Left lung (tissue), 10 donors: ENCODE data around the gene NARS2. TPM values are rescaled to one million over a fixed set of nuclear protein-coding genes. Genes with fewer than 3 reads are reported as not detected.

Experiments
- ATAC-seq: fragments of 200-7000 bp; cut with Tn5 transposase; one replicate; pipeline ENCODE4 v1.9.1; 2020; ENCODE audit warnings: moderate library complexity
- DNase-seq, 4 donors: peaks; one replicate each; pipeline ENCODE4 v3.0.0-alpha.2; 2013 to 2020
- H3K27ac ChIP-seq, 2 donors: fragments of 200-600 bp; sonication (generic) in 1 of 2; one replicate each; pipeline versions ENCODE4 v1.5.0 to v1.8.0; 2020 to 2021
- H3K27me3 ChIP-seq, 2 donors: fragments of 200-600 bp; sonication (generic) in 1 of 2; one replicate each; pipeline versions ENCODE4 v1.5.0 to v1.8.0; 2020 to 2021
- H3K36me3 ChIP-seq, 2 donors: fragments of 200-600 bp; sonication (generic) in 1 of 2; one replicate each; pipeline versions ENCODE4 v1.5.0 to v1.8.0; 2020 to 2021
- H3K4me1 ChIP-seq, 2 donors: fragments of 200-600 bp; one replicate each; pipeline ENCODE4 v1.8.0; 2021
- H3K4me3 ChIP-seq, 2 donors: fragments of 200-600 bp; sonication (generic) in 1 of 2; one replicate each; pipeline versions ENCODE4 v1.5.0 to v1.8.0; 2020 to 2021; ENCODE audit warnings: mild to moderate bottlenecking in 1 of 2
- H3K9me3 ChIP-seq, 2 donors: fragments of 200-600 bp; sonication (generic) in 1 of 2; one replicate each; pipeline versions ENCODE4 v1.5.0 to v1.8.0; 2020 to 2021
- intact Hi-C, 2 donors: fragments of 100-400 bp; cut with DNase I; formaldehyde crosslinking; loops; one replicate each; pipeline versions ENCODE4 v1.11.2 to v1.14.2; 2022
- polyA plus RNA-seq, 6 donors: library from polyadenylated mRNA; unstranded; fragments of 120-200 nt; gene quantifications; one replicate each; pipeline ENCODE4 v1.2.1, GENCODE V29; 2013; ENCODE audit not compliant: insufficient read length in 6 of 6
- total RNA-seq, 2 donors: library from RNA; stranded (reverse); fragmentation: NEBNext Ultra II Directional; extraction: Animal tissue kit (Norgen Biotek cat#: 25700); gene quantifications; one replicate each; pipeline ENCODE4 v1.2.1, GENCODE V29; 2021
- TF ChIP-seq, protein P1 (sequence below), 2 donors: fragments of 200-600 bp; sonication (generic) in 1 of 2; IDR thresholded peaks; one replicate each; pipeline versions ENCODE4 v1.5.0 to v1.8.0; 2021; ENCODE audit warnings: antibody characterized with exemption in 2 of 2
- donor health status: DM: no; HTN: yes; CAD: no.
- donor health status: DM: no; HTN: no; CAD: no.

The NARS2 gene
- total and polyA plus RNA-seq, 8 donors, result 14.9 to 35.5 (median 28.4) TPM

DNA sequence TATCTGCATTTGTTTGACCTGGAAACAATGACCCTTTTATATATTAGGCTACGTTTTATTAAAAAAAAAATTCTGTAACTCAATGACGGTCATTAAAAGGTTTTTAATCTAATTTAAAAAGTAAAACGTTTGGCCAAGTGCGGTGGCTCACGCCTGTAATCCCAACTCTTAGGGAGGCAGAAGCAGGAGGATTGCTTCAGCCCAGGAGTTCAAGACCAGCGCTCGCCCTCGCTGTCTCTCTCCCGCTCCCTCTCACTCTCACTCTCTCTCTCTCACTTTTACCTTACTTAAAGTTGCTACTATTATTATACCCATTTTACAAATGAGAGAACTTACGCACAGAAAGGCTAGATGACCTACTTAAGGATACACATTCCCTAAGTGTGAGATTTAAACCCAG, 814 bp upstream of the NARS2 start:
- Histone ChIP-seq H3K27ac (peak overlapping the region; percentile 82 to 91), H3K36me3 (peaks cover 0 to 7% of the 10 kb centered on the region in 2 donors), H3K4me3 (peak overlapping the region; percentile 69 to 78), H3K4me1 (peaks cover 7 to 25% of the 10 kb centered on the region in 2 donors), H3K9me3 (no peaks in the 10 kb centered on the region), H3K27me3 (no peaks in the 10 kb centered on the region)
- intact Hi-C loops, result no loop called here
- DNase-seq (no peak), ATAC-seq (no peak)
- TF ChIP-seq, protein P1, sequence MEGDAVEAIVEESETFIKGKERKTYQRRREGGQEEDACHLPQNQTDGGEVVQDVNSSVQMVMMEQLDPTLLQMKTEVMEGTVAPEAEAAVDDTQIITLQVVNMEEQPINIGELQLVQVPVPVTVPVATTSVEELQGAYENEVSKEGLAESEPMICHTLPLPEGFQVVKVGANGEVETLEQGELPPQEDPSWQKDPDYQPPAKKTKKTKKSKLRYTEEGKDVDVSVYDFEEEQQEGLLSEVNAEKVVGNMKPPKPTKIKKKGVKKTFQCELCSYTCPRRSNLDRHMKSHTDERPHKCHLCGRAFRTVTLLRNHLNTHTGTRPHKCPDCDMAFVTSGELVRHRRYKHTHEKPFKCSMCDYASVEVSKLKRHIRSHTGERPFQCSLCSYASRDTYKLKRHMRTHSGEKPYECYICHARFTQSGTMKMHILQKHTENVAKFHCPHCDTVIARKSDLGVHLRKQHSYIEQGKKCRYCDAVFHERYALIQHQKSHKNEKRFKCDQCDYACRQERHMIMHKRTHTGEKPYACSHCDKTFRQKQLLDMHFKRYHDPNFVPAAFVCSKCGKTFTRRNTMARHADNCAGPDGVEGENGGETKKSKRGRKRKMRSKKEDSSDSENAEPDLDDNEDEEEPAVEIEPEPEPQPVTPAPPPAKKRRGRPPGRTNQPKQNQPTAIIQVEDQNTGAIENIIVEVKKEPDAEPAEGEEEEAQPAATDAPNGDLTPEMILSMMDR (IDR thresholded peaks at IDR 0.05), result no peak

DNA sequence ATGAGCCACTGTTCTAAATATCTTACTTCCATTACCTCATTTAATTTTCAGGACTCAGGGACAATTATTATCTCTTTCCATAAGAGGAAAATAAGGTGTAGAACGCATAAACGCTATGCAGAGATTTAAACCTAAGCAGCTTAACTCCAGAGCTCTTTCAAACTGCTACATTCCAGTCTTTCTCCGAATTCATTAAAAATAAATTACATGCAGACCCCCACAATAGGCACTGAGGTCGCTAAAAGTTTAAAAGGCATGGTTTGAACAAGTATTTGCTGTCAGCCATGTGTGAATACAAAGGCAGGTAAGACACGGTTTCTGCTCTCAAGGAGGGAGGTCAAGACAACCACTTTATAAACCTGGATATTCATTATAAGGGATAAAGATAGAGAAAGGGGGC, 983 bp downstream of the NARS2 start:
- intact Hi-C loops, result no loop called here
- TF ChIP-seq, protein P1 (IDR thresholded peaks at IDR 0.05), result no peak
- H3K27me3 ChIP-seq, result no peaks in the 10 kb centered on the region
- DNase-seq (no peak), ATAC-seq (no peak)
- H3K9me3 ChIP-seq, result no peaks in the 10 kb centered on the region
- peaks cover 7 to 25% of the 10 kb centered on the region in 2 donors for H3K4me1 ChIP-seq
- peak overlapping the region; percentile 69 to 78 for H3K4me3 ChIP-seq
- H3K36me3 ChIP-seq, result peaks cover 0 to 17% of the 10 kb centered on the region in 2 donors
- H3K27ac ChIP-seq, result peak overlapping the region in 1 of 2 donors; percentile 91

DNA sequence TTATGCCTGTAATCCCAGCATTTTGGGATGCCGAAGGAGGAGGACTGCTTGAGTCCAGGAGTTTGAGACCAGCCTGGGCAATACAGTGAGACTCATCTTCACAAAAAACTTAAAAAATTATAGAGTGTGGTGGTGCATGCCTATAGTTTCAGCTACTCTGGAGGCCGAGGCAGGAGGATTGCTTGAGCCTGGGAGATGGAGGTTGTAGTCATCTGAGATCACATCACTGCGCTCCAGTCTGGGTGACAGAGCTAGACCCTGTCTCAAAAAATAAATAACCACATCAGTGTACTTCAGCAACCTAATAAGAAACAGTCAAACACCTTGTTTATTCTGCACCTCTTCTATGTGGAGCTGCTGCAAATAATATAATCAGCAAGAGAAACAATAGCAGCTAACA, 1.4 kb downstream of the NARS2 start:
- Histone ChIP-seq H3K9me3 (no peaks in the 10 kb centered on the region), H3K27ac (no peak overlapping the region), H3K4me1 (peaks cover 7 to 25% of the 10 kb centered on the region in 2 donors), H3K4me3 (peak overlapping the region; percentile 69 to 78), H3K27me3 (no peaks in the 10 kb centered on the region), H3K36me3 (peaks cover 0 to 20% of the 10 kb centered on the region in 2 donors)
- no peak for DNase-seq
- intact Hi-C loops, result no loop called here
- no peak for ATAC-seq
- TF ChIP-seq, protein P1 (IDR thresholded peaks at IDR 0.05), result no peak

DNA sequence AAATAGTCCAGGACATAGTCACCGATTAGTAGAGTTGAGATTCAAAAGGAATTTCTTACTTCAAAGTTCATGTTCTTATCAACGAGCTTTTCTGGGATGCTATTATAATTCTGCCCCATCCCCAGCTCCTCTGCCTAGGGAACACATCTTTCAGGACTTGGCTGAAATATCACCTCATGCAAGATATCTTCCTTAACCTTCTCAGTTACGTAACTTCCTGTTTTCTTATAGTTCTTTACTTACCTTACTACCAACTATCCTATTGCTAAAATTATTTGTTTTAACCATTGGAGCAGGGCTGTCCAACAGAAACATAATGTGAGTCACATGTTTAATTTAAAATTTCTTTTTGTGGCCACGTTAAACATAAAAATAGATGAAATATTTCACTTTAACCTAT, 2.3 kb downstream of the NARS2 start:
- no peak for ATAC-seq
- H3K27me3 ChIP-seq, result no peaks in the 10 kb centered on the region
- H3K4me3 ChIP-seq, result no peak overlapping the region
- intact Hi-C loops, result no loop called here
- no peak overlapping the region for H3K27ac ChIP-seq
- H3K9me3 ChIP-seq, result no peaks in the 10 kb centered on the region
- H3K36me3 ChIP-seq, result peaks cover 0 to 29% of the 10 kb centered on the region in 2 donors
- DNase-seq, result no peak
- TF ChIP-seq, protein P1 (IDR thresholded peaks at IDR 0.05), result no peak
- peaks cover 7 to 25% of the 10 kb centered on the region in 2 donors for H3K4me1 ChIP-seq

DNA sequence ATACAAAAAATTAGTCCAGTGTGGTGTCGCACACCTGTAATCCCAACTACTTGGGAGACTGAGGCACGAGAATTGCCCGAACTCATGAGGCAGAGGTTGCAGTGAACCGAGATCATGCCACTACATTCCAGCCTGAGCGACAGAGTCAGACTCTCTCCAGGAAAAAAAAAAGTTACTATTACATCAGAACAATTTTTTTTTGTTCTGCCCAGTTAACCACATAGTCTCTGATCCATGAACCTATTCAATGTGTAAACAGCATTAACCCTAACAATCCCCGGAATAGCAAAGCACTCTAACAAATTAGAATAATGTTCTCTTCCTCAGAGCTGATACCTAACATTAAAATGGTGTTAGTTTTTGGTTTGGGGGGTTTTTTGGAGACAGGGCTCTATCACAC, 4.6 kb downstream of the NARS2 start:
- DNase-seq (no peak), ATAC-seq (no peak)
- Histone ChIP-seq H3K27ac (no peak overlapping the region), H3K27me3 (no peaks in the 10 kb centered on the region), H3K36me3 (peaks cover 0 to 44% of the 10 kb centered on the region in 2 donors), H3K9me3 (no peaks in the 10 kb centered on the region), H3K4me1 (peaks cover 7 to 18% of the 10 kb centered on the region in 2 donors), H3K4me3 (no peak overlapping the region)
- intact Hi-C loops, result no loop called here
- TF ChIP-seq, protein P1 (IDR thresholded peaks at IDR 0.05), result no peak
